NCI-H82 (cell line): ENCODE results near the gene VSTM2B.

ENCODE experiments used
- DNase-seq: peaks from one replicate; lab custom pipeline; 2025; lab: John Stamatoyannopoulos, UW

VSTM2B gene

DNA sequence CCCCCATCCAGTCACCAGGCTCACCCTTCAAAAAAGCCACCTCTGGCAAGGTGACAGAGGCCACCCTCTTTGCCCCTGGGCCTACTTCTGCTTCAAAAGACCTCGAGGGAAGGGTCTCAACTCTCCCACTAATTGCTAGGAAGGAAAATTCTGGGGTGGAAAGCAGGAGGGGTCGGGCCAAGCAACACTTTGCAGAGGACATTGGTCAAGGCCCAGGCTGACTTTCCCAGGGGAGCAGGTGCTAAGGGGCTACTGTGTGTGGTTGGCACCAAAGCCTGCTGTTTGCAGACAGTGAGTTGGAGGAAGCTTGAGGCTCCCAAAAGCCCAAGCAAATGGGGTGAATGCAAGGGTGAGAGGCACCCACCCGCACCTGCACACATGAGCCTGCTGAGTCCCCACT is 28.6 kb upstream of the VSTM2B start:
- DNase-seq, result no peak

DNA sequence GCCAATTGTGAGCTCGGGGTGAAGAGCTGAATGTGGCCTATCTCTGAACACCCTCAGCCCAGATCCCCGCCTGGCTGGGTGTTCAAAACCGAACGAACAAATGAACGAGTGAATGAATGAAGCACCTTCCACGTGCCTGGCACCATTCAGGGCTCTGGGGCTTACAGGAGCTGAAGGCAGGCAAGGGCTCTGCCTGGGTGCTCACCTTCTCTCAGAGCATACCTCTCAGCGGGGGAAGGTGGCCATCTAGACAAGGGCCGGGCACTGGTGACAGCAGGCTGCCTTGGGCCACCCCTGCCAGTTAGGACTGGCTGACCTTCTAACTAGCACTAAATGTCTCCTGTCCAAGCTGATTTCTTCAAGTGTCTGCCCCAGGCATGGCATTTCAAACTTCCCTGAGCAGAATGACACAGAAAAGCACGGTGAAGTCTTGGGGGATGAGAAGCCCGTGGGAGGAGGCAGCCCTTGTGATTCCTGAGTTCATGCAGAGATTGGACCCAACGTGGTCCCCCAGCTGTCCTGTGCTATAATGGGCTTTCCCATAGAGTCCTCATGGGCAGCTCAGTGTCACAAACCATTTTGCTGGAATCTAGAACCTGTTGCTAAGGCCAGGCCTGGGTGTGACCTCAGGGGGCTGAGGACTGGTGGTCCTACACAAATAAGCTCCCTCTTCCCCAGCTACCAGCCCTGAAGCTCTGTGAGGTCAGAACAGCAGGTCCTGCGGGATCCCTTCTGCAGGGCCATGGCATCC is 27.9 kb upstream of the VSTM2B start:
- DNase-seq, result no peak

DNA sequence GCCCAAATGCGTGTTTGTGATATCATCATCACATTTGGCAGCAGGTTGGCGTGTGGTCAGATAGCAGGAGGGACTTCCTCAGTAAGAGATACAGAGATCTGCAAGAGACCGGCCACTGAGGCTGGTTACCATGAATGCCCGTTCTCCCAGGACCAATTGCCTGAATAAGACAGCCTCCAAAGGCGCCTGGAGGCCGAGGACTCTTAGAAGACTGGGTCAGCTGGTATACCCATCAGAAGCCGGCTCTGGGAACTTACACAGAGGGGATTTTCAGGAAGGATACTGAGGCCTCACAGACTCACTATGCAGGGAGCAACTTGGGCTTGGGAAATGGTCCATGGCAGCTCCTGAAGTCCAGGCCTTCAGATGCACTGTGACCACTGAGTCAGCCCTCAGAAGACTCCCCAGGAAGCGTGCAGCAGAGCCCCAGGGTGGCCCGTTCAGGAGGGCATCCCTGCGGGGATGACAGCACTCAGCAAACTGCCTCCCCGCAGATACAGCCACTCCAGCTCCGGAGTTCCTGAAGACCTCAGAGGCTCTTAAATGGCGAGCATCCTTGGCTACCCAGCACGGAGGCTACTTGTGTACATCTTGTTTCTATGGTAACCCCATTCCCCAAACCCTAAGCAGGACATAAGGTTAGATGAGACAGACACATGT is 26.4 kb upstream of the VSTM2B start:
- DNase-seq, result no peak

DNA sequence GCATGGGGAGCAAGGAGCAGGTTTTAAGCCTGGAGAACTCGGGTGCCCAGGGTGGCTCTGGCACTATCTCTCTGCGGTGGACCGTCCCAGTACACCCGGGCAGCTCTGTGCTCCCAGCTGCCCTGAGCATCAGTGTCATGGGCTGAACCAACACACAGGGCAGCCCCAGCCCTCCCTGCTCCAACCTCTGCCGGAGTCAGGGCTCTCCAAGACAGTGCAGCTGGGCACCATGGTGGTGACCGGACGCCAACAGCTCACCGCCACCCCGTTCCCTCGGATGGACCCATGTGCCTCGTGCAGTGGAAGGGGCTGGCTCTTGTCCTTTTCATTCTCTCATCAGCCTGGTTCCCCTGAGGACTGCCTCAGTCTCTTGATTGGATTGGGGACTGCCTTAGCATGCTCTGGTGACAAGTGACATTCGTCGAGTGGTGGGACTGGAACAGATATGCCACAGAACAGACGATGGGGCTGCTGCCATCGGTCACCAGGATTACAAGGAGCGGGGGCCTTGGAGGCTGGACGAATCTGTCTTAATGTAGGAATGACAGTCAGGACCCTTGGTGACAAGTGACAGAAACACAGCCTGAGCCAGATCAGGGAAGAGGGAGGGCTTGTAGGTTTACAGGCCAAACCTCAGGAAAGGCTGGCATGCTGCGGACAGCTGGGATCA is 25.7 kb upstream of the VSTM2B start:
- DNase-seq, result no peak

GRCh38 chr19:29501816-29502580 is 23.8 kb upstream of the VSTM2B start:
- DNase-seq, result no peak

- DNase-seq, result no peak
Measured at GRCh38 chr19:29502581-29502850, 23.3 kb upstream of the VSTM2B start.

DNA sequence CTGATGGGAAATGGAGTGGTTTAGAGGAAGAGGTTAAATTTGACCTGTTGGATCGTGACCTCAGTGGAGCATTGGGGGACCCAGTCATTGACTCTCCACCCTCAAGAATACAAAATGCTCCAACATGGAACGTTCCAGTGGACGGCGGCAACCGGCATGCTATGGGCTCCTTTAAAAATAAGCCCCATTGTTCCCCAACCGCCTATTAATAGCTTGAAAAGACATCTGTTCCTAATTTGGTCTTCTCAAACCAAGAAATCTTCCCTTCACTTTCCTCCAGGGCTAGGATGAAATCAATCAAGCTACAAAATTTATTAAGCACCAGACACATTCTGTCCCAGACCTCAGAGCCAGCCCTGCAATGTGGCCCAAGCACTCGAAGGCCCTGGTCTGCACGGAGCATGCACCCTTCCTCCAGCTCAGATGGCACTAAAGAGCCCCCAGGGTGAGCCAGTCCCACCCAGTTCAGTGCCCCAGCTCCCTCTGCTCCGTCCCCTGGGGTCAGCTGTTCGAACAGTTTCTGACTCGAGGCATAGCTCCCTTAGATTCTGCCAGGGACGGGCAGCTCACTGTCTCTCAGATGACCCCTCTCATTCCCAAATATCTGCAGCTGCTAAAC is 22.5 kb upstream of the VSTM2B start:
- DNase-seq, result no peak

DNA sequence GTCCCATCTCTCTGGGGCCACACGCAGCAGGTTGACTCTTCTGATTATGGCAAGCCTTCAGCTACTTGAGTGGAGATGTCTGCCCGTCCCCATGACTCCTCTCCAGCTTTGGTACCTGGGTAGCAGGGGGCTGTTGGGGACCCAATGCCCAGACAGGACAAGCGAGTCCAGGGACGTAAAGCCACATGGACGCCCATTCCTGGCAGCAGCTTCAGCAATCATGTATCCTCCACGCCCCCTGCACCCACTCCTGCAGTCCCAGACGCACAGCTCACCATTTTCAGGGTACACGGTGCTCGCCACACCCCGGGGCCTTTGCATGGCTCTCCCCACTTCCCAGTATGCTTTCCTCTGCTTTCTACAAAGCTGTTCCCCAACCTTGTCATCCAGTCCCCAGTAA is 22.0 kb upstream of the VSTM2B start:
- no peak for DNase-seq

DNA sequence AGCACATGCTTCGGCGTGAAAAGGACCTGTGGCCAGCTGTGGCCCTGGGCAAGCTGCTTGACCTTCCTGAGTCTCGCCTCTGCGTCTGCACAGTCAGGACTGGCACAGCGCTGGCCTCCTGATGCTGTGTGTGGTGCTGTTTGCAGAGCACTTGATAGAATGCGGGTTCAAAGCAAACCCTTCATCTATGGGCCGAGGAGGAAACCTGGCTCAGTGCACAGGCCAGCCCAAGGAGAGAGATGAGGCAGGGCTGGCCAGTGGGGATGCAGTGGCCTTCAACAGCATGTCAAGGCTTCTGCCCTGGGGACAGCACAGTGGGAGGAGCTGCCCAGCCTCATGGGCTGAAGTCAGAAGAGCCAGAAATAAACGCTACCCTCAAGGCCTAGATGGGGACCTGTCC is 21.3 kb upstream of the VSTM2B start:
- DNase-seq, result no peak

GRCh38 chr19:29505097-29505824 is 20.5 kb upstream of the VSTM2B start:
- DNase-seq, result no peak

DNA sequence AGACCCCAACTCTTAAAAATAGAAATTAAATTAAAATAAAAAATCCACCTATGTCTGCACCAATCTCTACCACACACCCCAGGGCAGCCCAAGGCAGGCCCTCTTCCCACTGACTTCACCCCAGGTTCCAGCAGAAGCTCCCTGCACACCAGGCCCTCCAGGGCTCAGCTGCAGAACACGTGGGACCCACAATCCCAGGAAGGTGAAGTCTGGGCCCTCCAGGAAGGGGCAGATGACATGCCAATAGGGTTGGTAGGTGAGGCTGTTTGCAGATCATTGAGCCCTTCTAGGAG is 19.2 kb upstream of the VSTM2B start:
- DNase-seq, result no peak

DNA sequence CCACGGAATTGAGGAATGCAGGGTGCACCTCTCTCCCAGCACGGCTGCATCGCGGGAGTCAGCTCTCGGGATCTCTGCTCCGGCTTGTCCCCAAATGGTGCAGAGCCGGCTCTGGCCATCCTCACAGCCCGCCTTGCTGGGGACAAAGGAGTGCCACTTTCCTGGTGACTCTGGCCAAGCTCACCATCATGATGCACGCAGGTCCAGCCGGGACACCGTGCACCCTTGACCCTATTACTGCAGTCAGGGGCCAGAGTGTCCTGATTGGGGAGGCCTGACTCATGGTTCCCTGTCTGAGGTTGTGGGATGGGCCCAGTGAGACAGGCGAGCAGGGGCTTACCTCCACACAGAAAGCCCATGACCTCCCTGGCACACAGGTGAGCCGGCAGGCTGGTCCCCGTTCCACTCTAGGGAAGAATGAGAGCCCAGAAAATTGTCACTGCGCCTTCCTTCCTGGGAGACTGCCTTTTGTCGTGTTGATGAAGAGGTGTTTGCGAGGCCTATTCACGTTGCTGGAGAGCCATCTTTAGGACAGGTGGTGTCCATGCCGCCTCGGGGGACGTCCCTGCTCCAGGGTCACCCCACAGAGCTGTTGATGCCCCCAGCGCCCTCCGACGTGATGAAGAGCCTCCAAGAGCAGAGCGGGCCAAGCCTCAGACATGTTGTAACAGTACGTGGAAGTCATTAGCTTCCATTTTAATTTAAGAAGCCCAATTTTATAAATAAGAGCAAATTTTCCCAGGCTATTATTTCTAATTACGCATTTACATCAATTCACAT is 18.5 kb upstream of the VSTM2B start:
- no peak for DNase-seq

- no peak for DNase-seq
Measured at GRCh38 chr19:29508181-29508580, 17.6 kb upstream of the VSTM2B start.

DNA sequence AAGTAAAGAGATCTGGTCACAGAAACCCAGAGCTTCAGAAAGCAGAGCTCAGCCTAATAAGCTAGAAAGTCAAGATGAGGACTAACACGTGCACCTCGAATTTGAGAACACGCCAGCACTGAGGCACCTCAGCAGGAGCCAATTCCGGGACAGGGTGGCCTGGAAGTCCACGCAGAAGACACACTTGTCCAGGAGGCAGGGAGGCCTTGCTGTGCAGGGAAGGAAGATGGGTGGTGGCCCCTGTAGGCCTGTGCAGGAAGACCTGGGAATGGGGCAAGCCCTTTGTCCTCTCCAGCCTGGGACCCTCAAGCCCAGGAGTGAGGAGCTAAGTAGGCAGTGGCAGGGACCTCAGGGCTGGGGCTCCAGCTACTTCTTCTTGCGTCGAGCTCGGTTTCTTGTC is 16.3 kb upstream of the VSTM2B start:
- no peak for DNase-seq

GRCh38 chr19:29510701-29511265 is 15.0 kb upstream of the VSTM2B start:
- DNase-seq, result no peak

DNA sequence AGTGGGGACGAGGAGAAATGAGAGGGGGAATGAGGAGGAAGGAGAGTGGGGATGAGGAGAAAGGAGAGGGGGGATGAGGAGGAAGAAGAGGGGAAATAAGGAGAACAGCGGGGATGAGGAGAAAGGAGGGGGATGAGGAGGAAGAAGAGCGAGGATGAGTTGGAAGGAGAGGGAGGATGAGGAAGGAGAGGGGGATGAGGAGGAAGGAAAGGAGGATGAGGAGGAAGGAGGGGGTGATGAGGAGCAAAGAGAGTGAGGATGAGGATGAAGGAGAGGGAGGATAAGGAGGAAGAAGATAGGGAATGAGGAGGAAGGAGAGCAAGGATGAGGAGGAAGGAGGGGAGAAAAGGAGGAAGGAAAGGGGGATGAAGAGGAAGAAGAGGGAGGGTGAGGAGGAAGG is 14.0 kb upstream of the VSTM2B start:
- no peak for DNase-seq

- DNase-seq, result no peak
Measured at GRCh38 chr19:29512748-29513147, 13.0 kb upstream of the VSTM2B start.

DNA sequence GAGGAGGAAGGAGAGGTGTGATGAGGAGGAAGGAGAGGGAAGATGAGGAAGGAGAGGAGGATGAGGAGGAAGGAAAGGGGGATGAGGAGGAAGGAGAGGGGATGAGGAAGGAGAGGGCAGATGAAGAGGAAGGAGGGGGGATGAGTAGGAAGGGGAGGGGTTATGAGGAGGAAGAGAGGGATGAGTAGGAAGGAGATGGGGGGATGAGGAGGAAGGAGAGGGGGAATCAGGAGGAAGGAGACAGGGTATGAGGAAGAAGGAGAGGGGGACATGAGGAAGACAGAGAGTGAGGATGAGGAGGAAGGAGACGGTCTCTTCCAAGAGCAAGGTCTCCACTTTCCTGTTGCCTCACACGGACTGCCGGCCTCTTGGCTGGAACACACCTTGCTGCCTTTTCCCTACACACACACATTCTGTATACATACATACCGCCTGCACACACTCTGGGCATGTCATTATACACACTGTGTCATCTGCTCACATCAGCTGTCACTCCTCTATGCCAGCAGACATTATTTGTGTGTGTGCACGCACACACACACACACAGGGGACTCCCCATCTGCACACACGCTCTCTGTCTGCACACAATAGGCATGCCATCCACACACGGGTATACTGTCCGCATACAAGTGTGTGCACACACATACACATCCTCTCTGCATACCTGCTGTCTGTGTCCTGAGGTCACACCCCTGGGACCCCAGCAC is 11.1 kb upstream of the VSTM2B start:
- DNase-seq, result peak; percentile 22

- no peak for DNase-seq
Measured at GRCh38 chr19:29515233-29515619, 10.6 kb upstream of the VSTM2B start.

GRCh38 chr19:29515706-29516357 is 10.0 kb upstream of the VSTM2B start:
- no peak for DNase-seq
